ENCODE measurements around the gene CAT.
A peak's percentile ranks its signal among the peaks of the same experiment; 100 is the strongest.

Gene CAT

DNA sequence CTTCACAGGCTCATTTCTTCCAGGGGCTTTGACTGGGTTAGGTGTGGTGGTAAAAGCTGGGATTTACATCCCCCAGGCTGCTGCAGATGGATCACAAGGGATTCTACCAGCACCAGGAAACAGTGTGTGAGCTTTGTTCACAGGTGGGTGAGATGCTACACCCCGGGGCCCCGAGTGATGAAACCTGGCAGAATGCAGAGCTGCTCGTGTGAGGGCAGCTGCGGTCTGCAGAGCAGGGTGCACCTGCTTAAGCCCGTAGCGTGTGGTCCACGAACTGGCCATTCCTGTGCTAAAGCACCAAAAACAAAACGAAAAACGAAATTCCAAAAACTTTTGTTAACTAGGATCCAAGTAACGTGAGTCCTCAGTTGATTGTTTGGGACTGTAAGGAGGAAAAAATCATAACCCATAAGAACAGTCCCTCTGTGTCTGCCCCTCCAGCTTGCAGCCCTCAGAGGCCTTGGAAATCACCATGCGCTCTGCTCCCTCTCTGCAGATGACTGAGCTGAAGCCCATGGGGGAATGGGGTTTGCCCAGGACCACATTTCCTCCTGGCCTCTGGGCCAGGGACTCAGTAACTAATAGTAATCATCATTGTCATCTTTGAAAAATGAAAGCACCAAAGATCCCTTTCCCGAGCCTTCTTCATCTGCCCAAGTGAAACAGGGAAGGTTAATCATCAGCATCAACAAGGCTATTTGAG is 50.3 kb downstream of the CAT start:
- no peak overlapping the region for H2BK120ac ChIP-seq (ENCODE audit: insufficient read depth, low read length, poor library complexity)
- no peak overlapping the region for H3K18ac ChIP-seq (ENCODE audit: low read length)
- H3K4me2 ChIP-seq (ENCODE audit: low read length) = no peak overlapping the region
- H3K4me1 ChIP-seq (ENCODE audit: control insufficient read depth in 1 of 2, insufficient read depth in 2 of 2, low read length in 2 of 2) = no peaks in the 10 kb centered on the region
- no peak overlapping the region for H3K4ac ChIP-seq (ENCODE audit: low read depth, low read length)
- H2AFZ ChIP-seq (ENCODE audit: insufficient read depth, low read length, poor library complexity) = no peak overlapping the region
- no peaks in the 10 kb centered on the region for H3K9me3 ChIP-seq (ENCODE audit: insufficient read depth, low read depth, low read length)
- WGBS (ENCODE audit: extremely low coverage, insufficient coverage, insufficient read length) = no CpG with 5 or more reads among the region's 12 CpGs
- H3K14ac ChIP-seq (ENCODE audit: low read length) = no peak overlapping the region
- no peak overlapping the region for H2AK5ac ChIP-seq (ENCODE audit: low read length)
- no peak overlapping the region for H3K4me3 ChIP-seq (ENCODE audit: low read depth, low read length)
- no peaks in the 10 kb centered on the region for H3K36me3 ChIP-seq (ENCODE audit: control insufficient read depth in 1 of 2, insufficient read depth in 2 of 2, low read length in 2 of 2)
- H3K27ac ChIP-seq (ENCODE audit: low read depth, low read length) = no peak overlapping the region
- no peak overlapping the region for H4K8ac ChIP-seq (ENCODE audit: low read depth, low read length)
- H2BK5ac ChIP-seq (ENCODE audit: low read depth, low read length, poor library complexity) = no peak overlapping the region
- no peak overlapping the region for H4K12ac ChIP-seq (ENCODE audit: low read depth, low read length)
- H3K79me1 ChIP-seq (ENCODE audit: low read length) = no peaks in the 10 kb centered on the region
- H3K9ac ChIP-seq (ENCODE audit: low read length) = no peak overlapping the region
- no peaks in the 10 kb centered on the region for H3K79me2 ChIP-seq (ENCODE audit: control insufficient read depth, insufficient read depth, low read length, poor library complexity)
- H3K27me3 ChIP-seq (ENCODE audit: insufficient read depth, low read length) = no peaks in the 10 kb centered on the region
- H2BK12ac ChIP-seq (ENCODE audit: low read length) = no peak overlapping the region
- H4K91ac ChIP-seq (ENCODE audit: low read depth, low read length) = no peak overlapping the region
- DNase-seq = no peak
- H3K23ac ChIP-seq (ENCODE audit: low read length) = no peak overlapping the region

- Histone ChIP-seq H3K4me1 (ENCODE audit: control insufficient read depth in 1 of 2, insufficient read depth in 2 of 2, low read length in 2 of 2) (no peaks in the 10 kb centered on the region), H3K79me2 (ENCODE audit: control insufficient read depth, insufficient read depth, low read length, poor library complexity) (no peaks in the 10 kb centered on the region), H3K18ac (ENCODE audit: low read length) (no peak overlapping the region), H2BK120ac (ENCODE audit: insufficient read depth, low read length, poor library complexity) (no peak overlapping the region), H3K4me2 (ENCODE audit: low read length) (no peak overlapping the region), H4K12ac (ENCODE audit: low read depth, low read length) (no peak overlapping the region), H3K14ac (ENCODE audit: low read length) (no peak overlapping the region), H3K36me3 (ENCODE audit: control insufficient read depth in 1 of 2, insufficient read depth in 2 of 2, low read length in 2 of 2) (no peaks in the 10 kb centered on the region), H3K23ac (ENCODE audit: low read length) (no peak overlapping the region), H3K9me3 (ENCODE audit: insufficient read depth, low read depth, low read length) (no peaks in the 10 kb centered on the region), H3K27ac (ENCODE audit: low read depth, low read length) (no peak overlapping the region), H4K8ac (ENCODE audit: low read depth, low read length) (no peak overlapping the region), H3K9ac (ENCODE audit: low read length) (no peak overlapping the region), H3K27me3 (ENCODE audit: insufficient read depth, low read length) (no peaks in the 10 kb centered on the region), H4K91ac (ENCODE audit: low read depth, low read length) (no peak overlapping the region), H2AFZ (ENCODE audit: insufficient read depth, low read length, poor library complexity) (no peak overlapping the region), H2BK12ac (ENCODE audit: low read length) (no peak overlapping the region), H3K4me3 (ENCODE audit: low read depth, low read length) (no peak overlapping the region), H2BK5ac (ENCODE audit: low read depth, low read length, poor library complexity) (no peak overlapping the region), H2AK5ac (ENCODE audit: low read length) (no peak overlapping the region), H3K4ac (ENCODE audit: low read depth, low read length) (no peak overlapping the region), H3K79me1 (ENCODE audit: low read length) (no peaks in the 10 kb centered on the region)
- DNase-seq = no peak
- no CpG with 5 or more reads among the region's 2 CpGs for WGBS (ENCODE audit: extremely low coverage, insufficient coverage, insufficient read length)
Measured at GRCh38 chr11:34490304-34490703, 51.6 kb downstream of the CAT start.

GRCh38 chr11:34492806-34493414 is 54.2 kb downstream of the CAT start:
- Histone ChIP-seq H2AFZ (ENCODE audit: insufficient read depth, low read length, poor library complexity) (no peak overlapping the region), H3K4me1 (ENCODE audit: control insufficient read depth in 1 of 2, insufficient read depth in 2 of 2, low read length in 2 of 2) (no peaks in the 10 kb centered on the region), H3K4ac (ENCODE audit: low read depth, low read length) (no peak overlapping the region), H4K8ac (ENCODE audit: low read depth, low read length) (no peak overlapping the region), H3K27me3 (ENCODE audit: insufficient read depth, low read length) (no peaks in the 10 kb centered on the region), H3K79me2 (ENCODE audit: control insufficient read depth, insufficient read depth, low read length, poor library complexity) (no peaks in the 10 kb centered on the region), H3K79me1 (ENCODE audit: low read length) (no peaks in the 10 kb centered on the region), H3K14ac (ENCODE audit: low read length) (no peak overlapping the region), H3K9me3 (ENCODE audit: insufficient read depth, low read depth, low read length) (no peaks in the 10 kb centered on the region), H2BK5ac (ENCODE audit: low read depth, low read length, poor library complexity) (no peak overlapping the region), H3K4me2 (ENCODE audit: low read length) (no peak overlapping the region), H3K4me3 (ENCODE audit: low read depth, low read length) (no peak overlapping the region), H4K12ac (ENCODE audit: low read depth, low read length) (no peak overlapping the region), H2BK12ac (ENCODE audit: low read length) (no peak overlapping the region), H3K9ac (ENCODE audit: low read length) (no peak overlapping the region), H3K18ac (ENCODE audit: low read length) (no peak overlapping the region), H3K23ac (ENCODE audit: low read length) (no peak overlapping the region), H2BK120ac (ENCODE audit: insufficient read depth, low read length, poor library complexity) (no peak overlapping the region), H4K91ac (ENCODE audit: low read depth, low read length) (no peak overlapping the region), H3K36me3 (ENCODE audit: control insufficient read depth in 1 of 2, insufficient read depth in 2 of 2, low read length in 2 of 2) (no peaks in the 10 kb centered on the region), H2AK5ac (ENCODE audit: low read length) (no peak overlapping the region), H3K27ac (ENCODE audit: low read depth, low read length) (no peak overlapping the region)
- WGBS (ENCODE audit: extremely low coverage, insufficient coverage, insufficient read length) = no CpG with 5 or more reads among the region's 8 CpGs
- peak; percentile 48 to 83 for DNase-seq

- no CpG with 5 or more reads among the region's 8 CpGs for WGBS (ENCODE audit: extremely low coverage, insufficient coverage, insufficient read length)
Measured at GRCh38 chr11:34493468-34493867, 54.7 kb downstream of the CAT start.

More at GRCh38 chr11:34493468-34493867, 54.7 kb downstream of the CAT start:
- Histone ChIP-seq H3K9ac (ENCODE audit: low read length) (no peak overlapping the region), H3K18ac (ENCODE audit: low read length) (no peak overlapping the region), H3K79me2 (ENCODE audit: control insufficient read depth, insufficient read depth, low read length, poor library complexity) (no peaks in the 10 kb centered on the region), H3K4ac (ENCODE audit: low read depth, low read length) (no peak overlapping the region), H3K14ac (ENCODE audit: low read length) (no peak overlapping the region), H2BK5ac (ENCODE audit: low read depth, low read length, poor library complexity) (no peak overlapping the region), H3K9me3 (ENCODE audit: insufficient read depth, low read depth, low read length) (no peaks in the 10 kb centered on the region), H3K4me3 (ENCODE audit: low read depth, low read length) (no peak overlapping the region), H4K8ac (ENCODE audit: low read depth, low read length) (no peak overlapping the region), H4K12ac (ENCODE audit: low read depth, low read length) (no peak overlapping the region), H2BK120ac (ENCODE audit: insufficient read depth, low read length, poor library complexity) (no peak overlapping the region), H3K27me3 (ENCODE audit: insufficient read depth, low read length) (no peaks in the 10 kb centered on the region), H3K4me1 (ENCODE audit: control insufficient read depth in 1 of 2, insufficient read depth in 2 of 2, low read length in 2 of 2) (no peaks in the 10 kb centered on the region), H2AFZ (ENCODE audit: insufficient read depth, low read length, poor library complexity) (no peak overlapping the region), H2AK5ac (ENCODE audit: low read length) (no peak overlapping the region), H3K4me2 (ENCODE audit: low read length) (no peak overlapping the region), H3K27ac (ENCODE audit: low read depth, low read length) (no peak overlapping the region), H3K79me1 (ENCODE audit: low read length) (no peaks in the 10 kb centered on the region), H4K91ac (ENCODE audit: low read depth, low read length) (no peak overlapping the region), H3K23ac (ENCODE audit: low read length) (no peak overlapping the region), H3K36me3 (ENCODE audit: control insufficient read depth in 1 of 2, insufficient read depth in 2 of 2, low read length in 2 of 2) (no peaks in the 10 kb centered on the region), H2BK12ac (ENCODE audit: low read length) (no peak overlapping the region)
- no peak for DNase-seq
